H9 (cell line): Measurements from ENCODE around the gene ATF6. TPM values are rescaled to one million over a fixed set of nuclear protein-coding genes. Genes with fewer than 3 reads are reported as not detected.

ENCODE experiments used
- DNase-seq: peaks from one replicate; pipeline ENCODE4 v3.0.0-alpha.2; 2017
- H2AFZ ChIP-seq: one replicate; pipeline ENCODE4 v1.6.1; 2013; ENCODE audit warnings: mild to moderate bottlenecking, low read length, control low read depth, moderate library complexity
- H2AK5ac ChIP-seq: 2 replicates; pipeline ENCODE4 v1.6.1; 2013; ENCODE audit warnings: low read length, control low read depth, mixed read lengths; ENCODE audit not compliant: insufficient read length
- H2BK120ac ChIP-seq: one replicate; pipeline ENCODE4 v1.6.1; 2013; ENCODE audit warnings: low read depth, mild to moderate bottlenecking, low read length, control low read depth, inconsistent platforms; ENCODE audit not compliant: poor library complexity, severe bottlenecking
- H2BK12ac ChIP-seq: 2 replicates; pipeline ENCODE4 v1.6.1; 2013; ENCODE audit warnings: low read length, control low read depth, mixed read lengths, low read depth; ENCODE audit not compliant: insufficient read length
- H2BK15ac ChIP-seq: 2 replicates; pipeline ENCODE4 v1.6.1; 2013; ENCODE audit warnings: low read depth, low read length, control low read depth
- H2BK20ac ChIP-seq: one replicate; pipeline ENCODE4 v1.6.1; 2013; ENCODE audit warnings: low read depth, mild to moderate bottlenecking, low read length, control low read depth, inconsistent platforms; ENCODE audit not compliant: poor library complexity, severe bottlenecking
- H2BK5ac ChIP-seq: 2 replicates; pipeline ENCODE4 v1.6.1; 2013; ENCODE audit warnings: low read length, control low read depth, mixed read lengths; ENCODE audit not compliant: insufficient read length
- H3K14ac ChIP-seq: 2 replicates; pipeline ENCODE4 v1.6.1; 2013; ENCODE audit warnings: low read length, control low read depth; ENCODE audit not compliant: insufficient read depth
- H3K18ac ChIP-seq: 2 replicates; pipeline ENCODE4 v1.6.1; 2013; ENCODE audit warnings: low read depth, mild to moderate bottlenecking, mixed read lengths, low read length, control low read depth; ENCODE audit not compliant: insufficient read length
- H3K23ac ChIP-seq: 2 replicates; pipeline ENCODE4 v1.6.1; 2013; ENCODE audit warnings: low read length, control low read depth, mixed read lengths, low read depth; ENCODE audit not compliant: insufficient read length
- H3K23me2 ChIP-seq: 2 replicates; pipeline ENCODE4 v1.6.1; 2013; ENCODE audit warnings: low read depth, mild to moderate bottlenecking, mixed read lengths, low read length, control low read depth; ENCODE audit not compliant: insufficient read length, poor library complexity, severe bottlenecking
- H3K27ac ChIP-seq: 2 replicates; pipeline ENCODE4 v1.5.1; 2013; ENCODE audit warnings: low read length, control low read depth, mixed read lengths, low read depth; ENCODE audit not compliant: insufficient read length
- H3K27me3 ChIP-seq: 2 replicates; pipeline ENCODE4 v1.6.1; 2013; ENCODE audit warnings: low read length, control low read depth, inconsistent platforms; ENCODE audit not compliant: insufficient read depth
- H3K4ac ChIP-seq: 2 replicates; pipeline ENCODE4 v1.6.1; 2013; ENCODE audit warnings: low read depth, mild to moderate bottlenecking, control low read depth, inconsistent platforms, low read length, moderate library complexity
- H3K4me1 ChIP-seq: 2 replicates; pipeline ENCODE4 v1.6.1; 2013; ENCODE audit warnings: low read length, control low read depth, inconsistent platforms; ENCODE audit not compliant: insufficient read depth
- H3K4me2 ChIP-seq: 2 replicates; pipeline ENCODE4 v1.6.1; 2013; ENCODE audit warnings: low read length, control low read depth, mixed read lengths; ENCODE audit not compliant: insufficient read length, insufficient read depth
- H3K56ac ChIP-seq: 2 replicates; pipeline ENCODE4 v1.6.1; 2013; ENCODE audit warnings: low read depth, mild to moderate bottlenecking, mixed read lengths, low read length, control low read depth; ENCODE audit not compliant: insufficient read length
- H3K79me1 ChIP-seq: 2 replicates; pipeline ENCODE4 v1.6.1; 2013; ENCODE audit warnings: low read depth, mild to moderate bottlenecking, moderate library complexity, low read length, control low read depth, inconsistent platforms; ENCODE audit not compliant: insufficient read depth, poor library complexity, severe bottlenecking
- H3K79me2 ChIP-seq: 2 replicates; pipeline ENCODE4 v1.6.1; 2013; ENCODE audit warnings: low read length, control low read depth, inconsistent platforms; ENCODE audit not compliant: insufficient read depth
- H3K9ac ChIP-seq: 2 replicates; pipeline ENCODE4 v1.6.1; 2013; ENCODE audit warnings: low read length, control low read depth, mixed read lengths; ENCODE audit not compliant: insufficient read length; ENCODE audit errors: extremely low read depth
- H3K9me3 ChIP-seq: one replicate; pipeline ENCODE4 v1.6.1; 2013; ENCODE audit warnings: low read depth, low read length, inconsistent platforms; ENCODE audit not compliant: control insufficient read depth
- H3T11ph ChIP-seq: one replicate; pipeline ENCODE4 v1.6.1; 2013; ENCODE audit warnings: mild to moderate bottlenecking, low read length, control low read depth, inconsistent platforms
- H4K20me1 ChIP-seq: one replicate; pipeline ENCODE4 v1.6.1; 2013; ENCODE audit not compliant: control insufficient read depth, insufficient read length, insufficient read depth
- H4K5ac ChIP-seq: 2 replicates; pipeline ENCODE4 v1.6.1; 2013; ENCODE audit warnings: low read depth, mild to moderate bottlenecking, mixed read lengths, low read length, control low read depth; ENCODE audit not compliant: insufficient read length
- H4K8ac ChIP-seq: replicated peaks from 2 replicates; pipeline ENCODE4 v1.6.1; 2013; ENCODE audit warnings: low read length, control low read depth, mixed read lengths, low read depth; ENCODE audit not compliant: insufficient read length
- H4K91ac ChIP-seq: 2 replicates; pipeline ENCODE4 v1.6.1; 2013; ENCODE audit warnings: low read depth, mild to moderate bottlenecking, moderate library complexity, mixed read lengths, low read length, control low read depth; ENCODE audit not compliant: insufficient read length
- H3K27ac Mint-ChIP-seq, 3 experiments: 2 replicates in 2 of 3; 3 replicates in 1 of 3; pipeline ENCODE4 v1.8.0; 2020 to 2021; ENCODE audit warnings: mixed read lengths in 3 of 3, mild to moderate bottlenecking in 1 of 3, moderate library complexity in 1 of 3
- H3K27me3 Mint-ChIP-seq: 2 replicates; pipeline ENCODE4 v1.8.0; 2021; ENCODE audit warnings: low read depth, mild to moderate bottlenecking, moderate library complexity, mixed read lengths
- H3K36me3 Mint-ChIP-seq, 3 experiments: 2 replicates in 2 of 3; 3 replicates in 1 of 3; pipeline ENCODE4 v1.8.0; 2020 to 2021; ENCODE audit warnings: low read depth in 3 of 3, mixed read lengths in 3 of 3; ENCODE audit not compliant: insufficient read depth in 1 of 3
- H3K4me1 Mint-ChIP-seq, 2 experiments: 2 replicates each; pipeline ENCODE4 v1.8.0; 2020; ENCODE audit warnings: mixed read lengths in 2 of 2
- H3K4me3 Mint-ChIP-seq, 2 experiments: 2 replicates in 1 of 2; 3 replicates in 1 of 2; pipeline ENCODE4 v1.8.0; 2020 to 2021; ENCODE audit warnings: mild to moderate bottlenecking in 2 of 2, mixed read lengths in 2 of 2, moderate library complexity in 1 of 2
- H3K9me3 Mint-ChIP-seq, 2 experiments: 2 replicates in 1 of 2; 3 replicates in 1 of 2; pipeline ENCODE4 v1.8.0; 2020; ENCODE audit warnings: mild to moderate bottlenecking in 2 of 2, mixed read lengths in 2 of 2, moderate library complexity in 1 of 2
- CTCF ChIP-seq: fragments of 200-600 bp; sonication (generic); conservative IDR thresholded peaks from 3 replicates; pipeline ENCODE4 v1.8.0; 2021; ENCODE audit warnings: antibody characterized with exemption, mild to moderate bottlenecking
- total RNA-seq: library from RNA; stranded (reverse); gene quantifications from 2 replicates; pipeline ENCODE4 v1.2.1, GENCODE V29; 2021

The ATF6 gene
- total RNA-seq, 1 experiment from 2014 or later: 11.2 TPM

GRCh38 chr1:161989108-161989507 lies 223.0 kb downstream of the ATF6 start:
- H2BK120ac ChIP-seq: no peak overlapping the region
- H2BK20ac ChIP-seq: no peak overlapping the region
- no peak overlapping the region for H4K91ac ChIP-seq
- no peak overlapping the region for H3K9ac ChIP-seq
- H3K27me3 ChIP-seq: no peaks in the 10 kb centered on the region
- H3K4ac ChIP-seq: no peak overlapping the region
- no peak overlapping the region for H3K14ac ChIP-seq
- peaks cover 10% of the 10 kb centered on the region for H3K9me3 ChIP-seq
- Mint-ChIP-seq H3K4me1 (no peaks in the 10 kb centered on the region), H3K27ac (no peak overlapping the region), H3K9me3 (peaks cover 11 to 14% of the 10 kb centered on the region in 2 experiments), H3K27me3 (peaks cover 7% of the 10 kb centered on the region), H3K4me3 (no peak overlapping the region), H3K36me3 (peaks cover 2 to 19% (median 7%) of the 10 kb centered on the region in 3 experiments; a peak in 5 of 7 replicates)
- no peak overlapping the region for H3K56ac ChIP-seq
- no peaks in the 10 kb centered on the region for H3K79me2 ChIP-seq
- H3T11ph ChIP-seq: no peak overlapping the region
- no peak overlapping the region for H4K8ac ChIP-seq
- H2AK5ac ChIP-seq: no peak overlapping the region
- H3K23ac ChIP-seq: no peak overlapping the region
- no peaks in the 10 kb centered on the region for H3K23me2 ChIP-seq
- no peak overlapping the region for H2BK5ac ChIP-seq
- no peaks in the 10 kb centered on the region for H3K4me1 ChIP-seq
- H2AFZ ChIP-seq: no peak overlapping the region
- H3K4me2 ChIP-seq: no peak overlapping the region
- H4K20me1 ChIP-seq: no peaks in the 10 kb centered on the region
- no peak overlapping the region for H2BK15ac ChIP-seq
- H3K27ac ChIP-seq: no peak overlapping the region
- H2BK12ac ChIP-seq: no peak overlapping the region
- H3K79me1 ChIP-seq: no peaks in the 10 kb centered on the region
- no peak overlapping the region for H4K5ac ChIP-seq
- TF ChIP-seq CTCF: no peak
- no peak for DNase-seq
- no peak overlapping the region for H3K18ac ChIP-seq
